Lower lobe of right lung (tissue), 2 donors: ENCODE results near the gene MPP3. TPM values are rescaled to one million over a fixed set of nuclear protein-coding genes. Genes with fewer than 3 reads are reported as not detected.

Source experiments
- ATAC-seq, 2 donors: fragments of 200-7000 bp; cut with Tn5 transposase; one replicate each; pipeline ENCODE4 v1.9.1; 2020 to 2022; ENCODE audit warnings: mild to moderate bottlenecking in 2 of 2, moderate library complexity in 2 of 2
- DNase-seq: peaks from one replicate; pipeline ENCODE4 v3.0.0-alpha.2; 2020
- H3K27ac ChIP-seq: fragments of 200-600 bp; one replicate; pipeline ENCODE4 v1.8.0; 2022
- H3K27me3 ChIP-seq: fragments of 200-600 bp; one replicate; pipeline ENCODE4 v1.8.0; 2022; ENCODE audit warnings: low read depth
- H3K36me3 ChIP-seq: fragments of 200-600 bp; one replicate; pipeline ENCODE4 v1.8.0; 2022; ENCODE audit warnings: mild to moderate bottlenecking
- H3K4me1 ChIP-seq: fragments of 200-600 bp; one replicate; pipeline ENCODE4 v1.8.0; 2022
- H3K4me3 ChIP-seq: fragments of 200-600 bp; one replicate; pipeline ENCODE4 v1.8.0; 2022; ENCODE audit warnings: mild to moderate bottlenecking
- H3K9me3 ChIP-seq: fragments of 200-600 bp; one replicate; pipeline ENCODE4 v1.8.0; 2022
- intact Hi-C: fragments of 100-400 bp; cut with DNase I; formaldehyde crosslinking; loops from one replicate; pipeline ENCODE4 v1.11.0; 2022
- total RNA-seq: library from RNA; stranded (reverse); fragmentation: NEBNext Ultra II Directional; extraction: Animal tissue kit (Norgen Biotek cat#: 25700); gene quantifications from one replicate; pipeline ENCODE4 v1.2.1, GENCODE V29; 2021
- TF ChIP-seq, protein P1 (sequence below): fragments of 200-600 bp; IDR thresholded peaks from one replicate; pipeline ENCODE4 v1.8.0; 2022; ENCODE audit warnings: antibody characterized with exemption, mild to moderate bottlenecking
- donor health status: DM: no; HTN: yes; CAD: no; lungs with severe emphysema.

Gene MPP3
- total RNA-seq, 1 donor from 2014 or later = 19.2 TPM

- DNase-seq (no peak), ATAC-seq (no peak)
- H3K4me3 ChIP-seq = no peak overlapping the region
- H3K36me3 ChIP-seq = peaks cover 35% of the 10 kb centered on the region
- peaks cover 4% of the 10 kb centered on the region for H3K4me1 ChIP-seq
- no peak overlapping the region for H3K27ac ChIP-seq
- intact Hi-C loops = no loop called here
- H3K9me3 ChIP-seq = no peaks in the 10 kb centered on the region
- H3K27me3 ChIP-seq = no peaks in the 10 kb centered on the region
- TF ChIP-seq, protein P1, sequence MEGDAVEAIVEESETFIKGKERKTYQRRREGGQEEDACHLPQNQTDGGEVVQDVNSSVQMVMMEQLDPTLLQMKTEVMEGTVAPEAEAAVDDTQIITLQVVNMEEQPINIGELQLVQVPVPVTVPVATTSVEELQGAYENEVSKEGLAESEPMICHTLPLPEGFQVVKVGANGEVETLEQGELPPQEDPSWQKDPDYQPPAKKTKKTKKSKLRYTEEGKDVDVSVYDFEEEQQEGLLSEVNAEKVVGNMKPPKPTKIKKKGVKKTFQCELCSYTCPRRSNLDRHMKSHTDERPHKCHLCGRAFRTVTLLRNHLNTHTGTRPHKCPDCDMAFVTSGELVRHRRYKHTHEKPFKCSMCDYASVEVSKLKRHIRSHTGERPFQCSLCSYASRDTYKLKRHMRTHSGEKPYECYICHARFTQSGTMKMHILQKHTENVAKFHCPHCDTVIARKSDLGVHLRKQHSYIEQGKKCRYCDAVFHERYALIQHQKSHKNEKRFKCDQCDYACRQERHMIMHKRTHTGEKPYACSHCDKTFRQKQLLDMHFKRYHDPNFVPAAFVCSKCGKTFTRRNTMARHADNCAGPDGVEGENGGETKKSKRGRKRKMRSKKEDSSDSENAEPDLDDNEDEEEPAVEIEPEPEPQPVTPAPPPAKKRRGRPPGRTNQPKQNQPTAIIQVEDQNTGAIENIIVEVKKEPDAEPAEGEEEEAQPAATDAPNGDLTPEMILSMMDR = no peak
Observed at GRCh38 chr17:43814026-43814425, 18.9 kb downstream of the MPP3 start.

DNA sequence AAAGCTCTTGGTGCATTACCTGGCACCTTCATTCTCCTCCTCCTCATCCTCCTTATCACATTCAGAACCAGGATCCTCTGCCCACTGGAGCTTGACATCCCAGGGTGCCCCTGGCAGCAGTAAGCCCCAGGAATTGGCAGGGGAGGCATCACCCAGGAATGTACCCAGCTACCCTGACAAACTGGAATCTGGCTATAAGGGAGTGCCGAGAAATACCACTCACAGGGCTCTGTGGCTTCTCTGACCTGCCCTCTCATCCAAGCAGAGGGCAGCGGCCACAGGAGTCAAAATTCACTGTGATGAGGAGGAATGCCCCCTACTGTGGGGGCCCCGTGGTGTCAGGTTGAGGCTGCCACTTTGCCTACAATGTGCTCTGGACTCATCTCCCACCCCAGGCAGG, 19.6 kb downstream of the MPP3 start:
- Histone ChIP-seq H3K4me1 (peaks cover 4% of the 10 kb centered on the region), H3K27ac (no peak overlapping the region), H3K9me3 (no peaks in the 10 kb centered on the region), H3K27me3 (no peaks in the 10 kb centered on the region), H3K4me3 (no peak overlapping the region), H3K36me3 (peaks cover 41% of the 10 kb centered on the region)
- DNase-seq = no peak
- TF ChIP-seq, protein P1 = no peak
- intact Hi-C loops = no loop called here
- ATAC-seq = no peak

GRCh38 chr17:43812396-43813265, 20.3 kb downstream of the MPP3 start:
- Histone ChIP-seq H3K4me1 (peaks cover 4% of the 10 kb centered on the region), H3K27ac (no peak overlapping the region), H3K9me3 (no peaks in the 10 kb centered on the region), H3K4me3 (no peak overlapping the region), H3K27me3 (no peaks in the 10 kb centered on the region), H3K36me3 (peaks cover 45% of the 10 kb centered on the region)
- ATAC-seq (no peak), DNase-seq (no peak)
- TF ChIP-seq, protein P1 = no peak
- intact Hi-C loops = no loop called here

DNA sequence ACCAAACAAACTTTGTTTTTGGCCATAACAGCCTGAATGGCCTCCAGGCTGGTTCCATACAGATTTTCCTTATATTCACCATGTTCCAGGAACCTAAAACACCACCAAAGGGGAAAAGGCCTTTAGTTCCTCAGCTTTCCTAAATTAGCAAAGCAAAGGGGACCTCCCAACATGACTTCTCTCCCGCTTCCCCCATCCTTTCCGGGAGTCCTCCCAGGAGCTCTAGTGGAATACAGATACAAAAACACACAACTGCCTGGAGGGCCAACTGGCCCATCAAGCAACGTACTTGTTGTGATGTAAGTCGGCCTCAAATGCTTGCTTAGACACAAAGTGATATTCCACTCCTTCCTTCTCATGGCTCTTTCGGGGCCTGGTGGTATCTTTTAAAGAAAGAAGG, 22.1 kb downstream of the MPP3 start:
- intact Hi-C loops = no loop called here
- H3K36me3 ChIP-seq = peaks cover 29% of the 10 kb centered on the region
- H3K4me3 ChIP-seq = no peak overlapping the region
- ATAC-seq (no peak), DNase-seq (no peak)
- H3K27me3 ChIP-seq = no peaks in the 10 kb centered on the region
- peaks cover 4% of the 10 kb centered on the region for H3K4me1 ChIP-seq
- no peaks in the 10 kb centered on the region for H3K9me3 ChIP-seq
- H3K27ac ChIP-seq = no peak overlapping the region
- TF ChIP-seq, protein P1 = no peak

DNA sequence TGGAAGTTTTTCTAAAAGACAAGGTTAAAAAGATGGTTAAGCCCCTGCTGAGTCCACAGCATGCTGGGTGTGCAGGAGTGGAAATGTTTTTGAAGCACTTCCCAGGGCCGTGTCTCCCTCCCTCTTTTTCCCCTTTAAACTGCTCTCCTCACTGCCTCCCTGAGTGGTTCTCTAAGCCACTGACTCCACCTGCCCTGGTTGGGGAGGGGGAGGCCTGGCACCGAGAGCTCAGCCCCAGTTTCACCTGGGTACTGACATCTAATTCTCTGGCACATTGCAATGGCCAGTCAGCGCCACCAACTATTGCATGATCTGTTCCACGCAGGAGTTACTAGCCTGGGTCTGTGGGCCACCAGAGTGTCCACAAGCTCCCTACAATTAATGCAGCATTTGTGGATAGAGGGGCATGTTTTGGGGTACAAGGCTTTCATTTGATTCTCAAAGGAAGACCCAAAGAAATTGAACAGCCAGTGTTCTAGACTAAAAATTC, 22.7 kb downstream of the MPP3 start:
- ATAC-seq (no peak), DNase-seq (no peak)
- Histone ChIP-seq H3K27me3 (no peaks in the 10 kb centered on the region), H3K4me1 (peaks cover 4% of the 10 kb centered on the region), H3K9me3 (no peaks in the 10 kb centered on the region), H3K36me3 (peaks cover 29% of the 10 kb centered on the region), H3K27ac (no peak overlapping the region), H3K4me3 (no peak overlapping the region)
- intact Hi-C loops = no loop called here
- TF ChIP-seq, protein P1 = no peak
